Stimulated activated CD8-positive, alpha-beta memory T cell treated with anti-CD3 and anti-CD28 coated beads, Interleukin-4, amount 100 ng/mL, for 1 hour (primary cell): ENCODE data around the gene ZFP1.

Experiments used
- DNase-seq, 2 donors: peaks; one replicate each; pipeline ENCODE4 v3.0.0-alpha.2; 2020; ENCODE audit warnings: low read depth in 2 of 2, low spot score in 1 of 2

ZFP1 gene

DNA sequence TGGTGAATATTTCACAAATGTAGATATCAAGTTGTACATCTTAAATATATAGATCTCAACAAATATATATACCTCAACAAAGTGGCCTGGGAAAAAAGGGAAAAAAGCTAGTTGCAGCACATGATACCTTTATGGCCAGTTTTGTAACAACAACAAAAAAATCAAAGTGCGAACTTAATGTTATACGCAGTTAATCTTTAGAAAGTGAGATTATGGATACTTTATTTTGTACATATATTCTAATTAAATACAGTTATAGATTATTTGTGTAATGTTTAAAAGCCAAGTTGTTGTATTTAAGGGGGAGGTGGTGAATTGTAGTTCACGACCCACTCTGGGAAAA is 385 bp upstream of the ZFP1 start:
- DNase-seq: no peak

DNA sequence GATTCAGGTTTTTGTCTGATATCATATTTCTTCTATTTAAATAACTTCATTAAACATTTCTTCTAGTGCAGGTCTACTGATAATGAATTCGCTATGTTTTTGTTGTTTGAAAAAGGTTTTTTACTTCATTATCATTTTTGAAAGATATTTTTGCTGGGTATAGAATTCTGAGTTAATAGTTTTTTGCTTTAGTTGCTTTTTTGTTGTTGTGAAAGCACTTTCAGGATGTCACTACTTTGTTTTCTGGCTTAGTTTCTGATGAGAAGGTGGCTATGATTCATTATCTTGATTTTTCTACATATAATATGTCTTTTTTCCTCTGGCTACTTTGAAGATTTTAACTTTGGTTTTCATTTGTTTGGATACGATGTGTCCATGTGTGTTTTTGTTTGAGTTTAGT is 3.5 kb downstream of the ZFP1 start:
- DNase-seq: no peak

DNA sequence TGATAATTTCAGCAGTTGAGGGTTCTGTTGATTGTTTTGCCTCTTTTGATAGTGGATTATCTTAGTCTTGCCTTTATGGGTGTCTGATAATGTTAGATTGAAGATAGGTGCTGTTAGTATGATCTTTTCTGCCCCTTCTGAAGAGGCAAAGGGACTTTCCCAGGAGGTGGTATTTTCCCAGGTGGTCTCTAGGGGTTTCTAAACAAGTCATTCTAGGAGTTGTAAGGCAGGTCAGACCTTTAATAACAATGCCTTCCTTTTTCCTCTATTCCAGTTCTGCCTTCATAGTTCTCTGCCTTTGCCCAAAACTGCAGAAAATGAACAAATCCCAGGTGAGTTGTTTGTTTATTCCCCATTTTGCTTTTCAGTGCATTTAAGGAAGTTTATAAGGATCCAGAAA is 4.3 kb downstream of the ZFP1 start:
- DNase-seq: no peak

DNA sequence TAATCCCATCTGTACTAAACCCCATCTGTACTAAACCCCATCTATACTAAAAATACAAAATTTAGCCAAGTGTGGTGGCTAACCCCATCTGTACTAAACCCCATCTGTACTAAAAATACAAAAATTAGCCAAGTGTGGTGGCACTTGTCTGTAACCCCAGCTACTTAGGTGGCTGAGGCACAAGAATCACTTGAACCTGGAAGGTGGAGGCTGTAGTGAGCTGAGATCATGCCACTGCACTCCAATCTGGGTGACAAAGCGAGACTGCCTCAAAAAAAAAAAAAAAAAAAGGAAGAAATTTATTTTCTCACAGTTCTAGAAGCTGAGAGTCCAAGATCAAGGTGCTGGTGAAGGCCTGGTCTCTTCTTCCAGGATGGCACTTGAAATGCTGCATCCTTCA is 12.1 kb downstream of the ZFP1 start:
- DNase-seq: no peak

DNA sequence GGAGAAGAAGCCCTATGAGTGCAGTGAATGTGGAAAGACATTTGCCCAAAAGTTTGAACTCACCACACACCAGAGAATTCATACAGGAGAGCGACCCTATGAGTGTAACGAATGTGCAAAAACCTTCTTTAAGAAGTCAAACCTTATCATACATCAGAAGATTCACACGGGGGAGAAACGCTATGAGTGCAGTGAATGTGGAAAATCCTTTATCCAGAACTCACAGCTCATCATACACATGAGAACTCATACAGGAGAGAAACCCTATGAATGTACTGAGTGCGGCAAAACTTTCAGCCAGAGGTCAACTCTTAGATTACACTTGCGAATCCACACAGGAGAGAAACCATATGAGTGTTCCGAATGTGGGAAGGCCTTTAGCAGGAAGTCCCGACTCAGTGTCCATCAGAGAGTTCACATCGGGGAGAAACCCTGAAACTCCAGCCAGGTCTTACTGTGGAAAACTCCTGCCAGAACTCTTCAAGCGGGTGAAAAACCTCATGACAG is 21.6 kb downstream of the ZFP1 start:
- DNase-seq: no peak

DNA sequence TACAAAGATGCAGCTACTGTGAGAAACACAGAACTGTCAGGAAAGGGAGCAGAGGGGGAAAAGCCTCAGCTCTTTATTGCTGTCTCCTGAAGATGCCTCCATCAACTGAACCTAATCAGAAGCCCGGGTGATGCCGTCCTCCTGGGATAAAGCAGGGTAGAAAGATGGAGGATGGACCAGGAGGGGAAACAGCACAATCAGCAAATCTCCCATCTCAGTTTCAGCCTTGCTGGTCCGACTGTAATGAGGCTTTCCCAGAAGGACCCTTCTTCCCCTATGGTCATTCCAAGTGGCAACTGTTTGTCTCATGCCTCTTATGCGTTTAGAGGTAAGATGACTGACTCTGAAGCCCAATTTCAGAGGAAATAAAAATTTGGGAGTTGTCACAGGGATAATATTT is 24.3 kb downstream of the ZFP1 start:
- no peak for DNase-seq

DNA sequence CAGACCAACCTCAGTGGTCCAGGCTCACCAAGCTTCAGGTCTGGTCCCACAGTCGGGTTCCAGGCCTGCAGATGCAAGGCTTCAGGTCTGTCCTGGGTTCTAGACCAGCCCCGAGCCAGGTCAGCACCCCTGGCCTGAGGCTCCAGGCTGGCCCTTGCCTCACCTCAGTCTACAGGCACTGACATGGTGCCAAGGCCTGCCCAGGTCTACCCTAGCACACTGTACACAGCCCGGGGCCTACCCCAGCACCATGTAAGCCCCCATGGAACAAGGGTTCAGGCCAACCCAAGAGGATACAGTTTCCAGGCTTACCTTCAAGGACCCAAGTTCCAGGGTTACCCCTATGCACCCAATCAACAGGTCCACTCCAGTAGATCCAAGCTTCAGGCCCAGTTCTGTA is 26.8 kb downstream of the ZFP1 start:
- no peak for DNase-seq

DNA sequence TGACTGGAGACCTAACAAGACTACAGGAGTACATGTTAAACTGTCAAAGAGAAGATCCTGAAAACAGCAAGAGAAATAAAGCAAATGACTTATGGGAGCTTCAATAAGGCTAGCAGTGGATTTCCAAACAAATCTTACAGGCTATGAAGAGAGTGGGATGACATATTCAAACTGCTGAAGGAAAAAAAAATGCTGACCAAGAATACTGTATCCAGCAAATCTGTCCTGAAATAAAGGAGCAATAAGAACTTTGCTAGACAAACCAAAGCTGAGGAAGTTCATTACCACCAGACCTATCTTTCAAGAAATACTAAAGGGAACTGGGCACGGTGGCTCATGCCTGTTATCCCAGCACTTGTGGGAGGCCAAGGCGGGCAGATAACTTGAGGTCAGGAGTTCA is 28.6 kb downstream of the ZFP1 start:
- no peak for DNase-seq

DNA sequence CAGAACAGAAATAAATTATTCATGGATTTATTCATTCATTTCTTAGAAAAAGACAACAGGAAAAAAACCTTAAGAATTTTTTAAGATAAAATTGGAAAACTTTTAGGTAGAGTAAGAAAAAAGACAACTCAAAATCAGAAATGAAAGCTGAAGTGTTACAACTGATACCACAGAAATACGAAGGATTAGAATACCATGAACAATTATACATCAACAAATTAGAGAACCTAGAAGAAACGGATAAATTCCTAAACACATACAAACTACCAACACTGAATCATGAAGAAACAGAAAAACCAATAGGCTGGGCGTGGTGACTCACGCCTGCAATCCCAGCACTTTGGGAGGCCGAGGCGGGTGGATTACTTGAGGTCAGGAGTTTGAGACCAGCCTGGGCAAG is 30.9 kb downstream of the ZFP1 start:
- no peak for DNase-seq

DNA sequence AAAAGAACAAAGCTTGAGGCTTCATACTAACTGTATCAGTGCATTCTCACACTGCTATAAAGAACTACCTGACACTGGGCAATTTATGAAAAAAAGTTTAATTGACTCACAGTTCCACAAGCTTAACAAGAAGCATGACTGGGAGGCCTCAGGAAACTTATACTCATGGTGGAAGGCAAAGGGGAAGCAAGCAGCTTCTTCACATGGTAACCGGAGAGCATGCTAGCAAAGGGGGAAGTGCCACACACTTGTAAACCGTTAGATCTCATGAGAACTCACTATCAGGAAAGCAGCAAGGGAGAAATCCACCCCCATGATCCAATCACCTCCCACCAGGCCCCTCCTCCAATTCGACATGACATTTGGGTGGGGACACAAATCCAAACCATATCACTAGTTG is 33.3 kb downstream of the ZFP1 start:
- DNase-seq: no peak

DNA sequence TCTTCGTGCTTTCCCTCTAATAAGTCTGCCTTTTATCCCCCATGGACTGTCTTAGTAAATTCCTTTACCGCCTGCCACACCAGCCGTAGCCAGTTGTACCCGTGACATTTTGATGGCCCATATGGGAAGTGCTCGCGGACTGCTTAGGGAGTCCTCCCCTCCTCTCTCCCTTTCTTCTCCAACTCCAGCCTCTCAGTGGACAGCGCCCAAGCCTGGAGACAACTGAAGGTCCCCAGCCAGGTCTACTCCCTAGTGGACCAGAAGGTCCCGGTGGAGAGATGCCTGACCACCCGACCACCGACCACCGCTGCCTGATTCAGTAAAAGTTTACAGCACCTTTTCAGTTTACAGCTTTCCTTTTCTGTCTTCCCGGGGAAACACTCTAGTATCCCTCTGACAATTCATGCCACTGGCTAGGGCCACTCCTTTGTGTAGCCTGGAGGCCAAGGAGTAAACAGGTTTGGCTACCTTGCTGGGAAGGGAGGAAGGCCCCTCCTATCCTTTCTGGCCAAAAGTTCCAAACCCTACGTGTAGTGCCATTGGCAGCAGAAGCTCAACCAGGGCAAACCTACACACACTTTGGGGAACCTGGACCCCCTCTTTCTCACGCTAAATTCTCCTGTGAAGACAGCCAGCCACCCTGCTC is 40.6 kb downstream of the ZFP1 start:
- no peak for DNase-seq

DNA sequence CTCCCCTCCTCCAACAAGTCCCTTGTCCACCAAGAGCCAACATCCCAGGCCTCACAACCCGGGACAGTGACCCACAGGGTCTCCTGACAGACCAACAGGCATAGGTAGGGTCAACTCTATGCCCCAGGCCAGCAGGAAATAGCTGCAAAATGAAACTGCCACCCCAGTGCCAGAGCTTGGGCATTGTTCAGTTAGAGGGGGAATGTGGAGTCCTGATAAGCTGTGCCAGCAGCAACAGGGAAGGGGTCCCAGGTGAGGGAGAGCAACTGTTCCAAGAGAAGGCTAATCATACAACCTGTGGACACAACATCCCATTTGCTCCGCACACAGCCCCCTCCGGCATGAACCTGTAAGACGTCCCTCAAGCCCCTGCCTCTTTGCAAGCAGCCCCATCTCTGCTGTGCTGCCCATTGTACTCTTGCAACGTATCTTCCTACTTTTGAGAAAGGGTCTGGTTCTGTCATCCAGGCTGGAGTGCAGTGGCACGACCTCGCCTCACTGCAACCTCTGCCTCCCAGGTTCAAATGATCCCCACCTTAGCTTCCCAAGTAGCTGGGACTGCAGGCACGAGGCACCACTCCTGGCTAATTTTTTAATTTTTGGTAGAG is 41.4 kb downstream of the ZFP1 start:
- no peak for DNase-seq

DNA sequence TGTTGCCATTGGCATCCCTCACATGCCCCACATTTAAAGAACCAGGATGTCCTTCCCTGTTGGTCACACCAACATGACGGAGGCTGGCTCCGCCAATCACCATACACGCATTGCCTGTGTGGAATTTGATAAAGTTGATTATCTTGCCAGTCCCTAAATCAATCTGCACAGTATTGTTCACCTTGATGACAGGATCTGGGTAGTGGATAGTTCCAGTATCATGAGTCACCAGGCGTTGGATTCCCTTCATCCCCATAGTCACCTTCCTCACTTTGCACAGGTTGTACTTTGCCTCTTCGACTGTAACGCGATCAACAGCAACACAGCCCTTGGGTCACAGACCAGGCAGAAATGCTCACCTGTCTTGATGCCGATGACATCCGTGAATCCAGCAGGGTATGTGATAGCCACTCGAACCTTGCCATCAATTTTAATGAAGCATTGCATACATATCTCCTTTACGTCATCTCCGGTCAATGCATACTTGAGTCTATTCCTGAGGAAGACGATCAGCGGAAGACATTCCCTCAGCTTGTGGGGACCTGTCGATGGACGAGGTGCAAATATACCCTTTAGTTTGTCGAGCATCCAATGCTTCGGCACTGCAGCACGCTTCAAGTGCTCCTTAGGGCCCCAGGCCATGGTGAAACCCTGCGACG is 44.4 kb downstream of the ZFP1 start:
- DNase-seq: no peak

DNA sequence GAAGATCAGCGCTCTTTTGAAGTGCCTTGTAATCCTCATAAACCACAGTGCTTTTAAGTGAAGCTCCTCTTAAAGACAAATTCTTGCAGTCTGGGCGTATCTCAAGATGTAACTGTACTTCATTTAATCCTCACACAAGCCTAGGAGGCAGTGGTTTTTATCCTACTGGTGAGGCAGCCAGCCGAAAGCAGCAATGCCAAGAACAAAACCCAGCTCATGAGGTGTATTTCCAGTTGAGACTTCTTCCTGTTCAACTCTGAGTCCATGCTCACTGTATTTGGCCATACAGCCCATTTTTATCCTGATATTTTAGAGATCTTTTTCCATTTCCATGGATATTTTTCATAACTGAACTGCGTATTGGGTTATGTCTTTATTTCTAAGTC is 44.9 kb downstream of the ZFP1 start:
- no peak for DNase-seq

DNA sequence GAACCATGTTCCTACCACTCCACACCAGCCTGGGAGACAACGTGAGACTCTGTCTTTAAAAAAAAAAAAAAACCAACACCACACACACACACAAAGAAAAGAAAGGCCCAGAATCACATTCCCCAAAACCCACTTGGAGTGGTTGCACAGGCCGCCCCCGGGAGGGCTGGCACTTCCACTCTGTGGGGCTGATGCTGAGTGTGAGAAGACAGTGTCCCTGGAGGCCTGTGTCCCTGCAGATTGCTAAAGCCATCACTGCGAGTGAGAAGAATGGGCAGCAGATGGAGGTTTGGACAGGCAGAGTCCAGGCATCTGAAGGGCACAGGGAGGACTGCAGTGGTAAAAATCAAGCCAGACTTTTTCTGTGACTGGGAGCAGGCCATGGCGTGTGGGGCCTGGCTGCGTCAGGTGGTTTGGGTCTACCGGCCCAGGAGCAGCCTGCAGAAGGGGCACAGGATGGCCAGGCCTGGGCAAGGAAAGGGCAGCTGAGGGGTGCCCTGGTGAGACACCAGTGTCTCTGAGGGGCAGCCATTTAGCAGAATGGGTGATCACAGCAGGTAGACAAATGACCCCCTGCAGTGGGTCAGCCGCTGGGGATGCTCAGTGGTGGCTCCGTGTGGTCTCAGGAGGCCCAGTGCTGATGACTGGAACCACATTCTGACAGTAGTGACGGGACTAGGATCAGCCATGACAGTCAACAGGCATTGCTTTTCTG is 45.6 kb downstream of the ZFP1 start:
- no peak for DNase-seq

DNA sequence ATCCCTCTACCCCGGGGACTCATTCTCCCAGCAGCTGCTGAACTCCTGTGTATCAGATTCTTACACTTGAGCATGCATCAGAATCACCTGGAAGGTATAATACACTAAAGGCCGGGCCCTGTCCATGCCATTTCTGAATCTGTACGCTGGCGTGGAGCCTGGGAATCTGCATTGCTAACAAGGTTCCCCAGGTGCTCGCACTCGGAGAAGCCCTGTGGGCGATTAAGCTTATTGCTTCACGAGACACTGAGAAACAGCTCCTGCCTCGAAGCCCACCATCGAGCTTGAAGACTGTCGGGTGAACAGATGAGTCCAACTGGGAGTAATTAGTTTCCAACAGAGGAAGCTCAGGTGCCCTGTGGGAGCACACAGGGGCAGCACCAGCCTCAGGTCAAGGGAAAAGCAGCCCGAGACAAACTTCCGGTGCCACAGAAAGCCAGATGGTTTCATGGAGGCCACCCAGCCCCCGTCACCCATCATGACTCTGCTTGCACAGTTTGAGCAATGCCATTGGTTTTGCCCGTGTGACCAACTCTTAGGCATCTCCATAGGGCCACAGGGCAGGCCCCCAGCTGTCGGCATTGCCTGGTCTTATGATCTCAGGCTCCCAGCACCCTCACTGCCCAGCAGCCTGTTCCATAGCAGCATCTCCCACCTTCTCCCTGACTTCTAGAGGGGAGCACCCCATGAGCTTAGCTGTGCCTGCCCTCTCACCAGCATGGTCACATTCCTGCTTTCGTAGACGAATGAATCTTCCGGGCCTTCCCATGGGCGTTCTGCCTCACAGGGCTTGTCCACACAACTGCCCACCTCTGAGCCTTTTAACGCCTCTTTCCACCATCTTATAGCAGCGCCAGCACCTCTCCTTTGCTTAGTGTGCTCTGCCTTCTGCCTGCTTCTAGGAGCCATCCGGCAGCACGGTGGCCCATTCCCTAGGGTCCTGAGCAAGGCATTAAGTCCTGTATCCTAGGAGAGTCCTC is 47.8 kb downstream of the ZFP1 start:
- no peak for DNase-seq

DNA sequence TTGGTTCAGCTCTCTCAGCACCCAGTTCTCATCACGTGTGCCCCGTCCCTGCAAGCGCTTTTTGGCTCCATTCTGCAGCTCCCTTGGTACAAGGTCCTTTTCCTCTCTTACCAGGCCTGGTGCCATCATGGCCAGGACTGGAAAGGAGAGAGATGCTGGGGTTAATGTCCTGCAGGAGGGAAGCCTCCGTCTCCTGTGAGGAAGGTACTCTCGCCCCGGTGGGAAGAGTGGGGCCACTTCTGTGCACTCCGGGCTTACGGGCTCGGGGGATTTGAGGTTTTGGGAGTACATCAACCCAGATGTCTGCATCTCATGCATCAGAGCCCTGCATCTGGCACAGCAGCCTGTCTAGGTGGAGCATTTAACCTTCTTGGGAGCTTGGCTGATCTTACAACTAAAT is 48.5 kb downstream of the ZFP1 start:
- DNase-seq: no peak

DNA sequence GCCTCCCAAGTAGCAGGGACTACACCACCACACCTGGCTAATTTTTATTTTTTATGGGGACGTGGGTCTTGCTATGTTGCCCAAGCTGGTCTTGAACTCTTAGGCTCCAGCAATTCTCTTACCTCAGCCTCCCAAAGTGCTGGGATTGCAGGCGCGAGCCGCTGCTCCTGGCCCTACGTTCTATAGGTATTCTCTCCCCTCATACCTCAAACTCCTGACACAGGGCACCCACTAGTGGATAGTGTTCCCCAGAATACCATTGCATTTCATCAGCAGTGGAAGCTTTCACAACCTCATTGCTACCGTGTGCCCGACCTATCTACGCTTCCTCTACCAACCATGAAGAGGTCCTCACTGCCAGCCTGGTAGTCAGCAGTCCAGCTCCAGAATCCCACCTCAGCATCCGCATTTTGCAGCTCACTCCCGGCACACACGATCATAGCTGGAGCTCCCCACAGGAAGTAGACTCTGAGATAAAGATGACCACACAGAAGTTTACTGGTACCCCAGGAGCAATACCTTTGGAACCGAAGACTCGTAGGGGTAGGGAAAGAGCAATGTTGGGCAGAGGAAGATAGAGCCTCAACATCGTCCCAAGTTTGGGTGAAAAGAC is 49.3 kb downstream of the ZFP1 start:
- DNase-seq: no peak

DNA sequence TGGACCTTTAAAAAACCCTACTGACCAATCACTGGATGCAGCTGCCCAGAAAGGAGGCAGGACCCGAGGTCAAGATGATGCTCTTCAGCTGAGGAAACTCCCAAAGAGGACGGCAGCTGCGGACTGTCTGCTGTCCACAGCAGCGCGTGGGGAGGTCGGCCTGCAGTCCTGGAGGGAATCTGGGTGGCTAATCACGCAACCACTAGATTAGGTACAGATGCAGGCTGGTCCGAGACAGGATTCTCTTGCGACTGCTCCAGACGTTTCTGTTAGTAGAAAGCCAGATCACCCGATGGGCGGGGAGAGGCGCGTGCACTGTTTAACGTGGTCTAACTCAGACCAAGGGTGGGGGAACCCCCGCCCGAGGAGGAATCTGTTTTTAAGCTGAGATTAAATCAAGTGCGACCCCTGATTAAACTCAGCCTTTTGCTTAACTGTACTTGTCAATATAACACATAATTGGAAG is 49.8 kb downstream of the ZFP1 start:
- DNase-seq: no peak

DNA sequence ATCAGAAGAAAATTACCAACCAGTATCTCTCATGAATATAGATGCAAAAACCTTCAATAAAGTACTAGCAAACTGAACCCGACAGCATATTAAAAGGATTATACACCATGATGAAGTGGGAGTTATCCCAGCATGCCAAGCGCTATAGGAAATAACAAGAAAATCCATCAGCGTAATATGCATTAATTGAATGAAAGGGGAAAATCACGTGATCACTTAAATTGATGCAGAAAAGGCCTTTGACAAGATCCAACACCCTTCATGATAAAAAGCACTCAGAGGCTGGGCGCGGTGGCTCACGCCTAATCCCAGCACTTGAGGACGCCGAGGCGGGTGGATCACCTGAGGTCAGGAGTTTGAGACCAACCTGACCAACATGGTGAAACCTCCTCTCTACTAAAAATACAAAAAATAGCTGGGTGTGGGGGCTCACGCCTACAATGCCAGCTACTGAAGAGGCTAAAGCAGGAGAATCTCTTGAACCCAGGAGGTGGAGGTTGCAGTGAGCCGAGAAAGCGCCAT is 53.8 kb downstream of the ZFP1 start:
- no peak for DNase-seq
